Measurements from ENCODE around the gene CHST13.

CHST13 gene

GRCh38 chr3:126508564-126508964 lies 15.4 kb upstream of the CHST13 start:
- CTCF ChIA-PET, result no interaction called here
- H3K27me3 Mint-ChIP-seq, result no peaks in the 10 kb centered on the region

GRCh38 chr3:126509597-126510307 lies 14.2 kb upstream of the CHST13 start:
- Mint-ChIP-seq H3K27ac (no peak overlapping the region), H3K36me3 (no peaks in the 10 kb centered on the region), H3K4me3 (no peak overlapping the region), H3K4me1 (no peaks in the 10 kb centered on the region), H3K9me3 (no peaks in the 10 kb centered on the region), H3K27me3 (no peaks in the 10 kb centered on the region)
- no peak for DNase-seq
- CTCF ChIA-PET, result interaction anchor here (1.1 to 1.2 kb wide), 2 partner anchors 9 to 22 kb away, joined by 3 read pairs; no protein-coding TSS in a partner anchor

More at GRCh38 chr3:126508564-126508964, 15.4 kb upstream of the CHST13 start:
- H3K27ac Mint-ChIP-seq, result no peak overlapping the region
- no peaks in the 10 kb centered on the region for H3K4me1 Mint-ChIP-seq
- no peak overlapping the region for H3K4me3 Mint-ChIP-seq
- H3K36me3 Mint-ChIP-seq, result no peaks in the 10 kb centered on the region
- no peak for DNase-seq
- H3K9me3 Mint-ChIP-seq, result no peaks in the 10 kb centered on the region

- no peaks in the 10 kb centered on the region for H3K9me3 Mint-ChIP-seq
- no peaks in the 10 kb centered on the region for H3K27me3 Mint-ChIP-seq
- H3K4me1 Mint-ChIP-seq, result no peaks in the 10 kb centered on the region
- no peaks in the 10 kb centered on the region for H3K36me3 Mint-ChIP-seq
- H3K27ac Mint-ChIP-seq, result no peak overlapping the region
- no peak for DNase-seq
- CTCF ChIA-PET, result interaction anchor here (1.1 to 1.3 kb wide), 3 partner anchors 9 to 23 kb away, joined by 3 to 4 read pairs (median 3); partner anchors contain the start of gene CHST13
- no peak overlapping the region for H3K4me3 Mint-ChIP-seq
Observed at GRCh38 chr3:126510308-126510910, 13.5 kb upstream of the CHST13 start.

GRCh38 chr3:126511291-126511690 lies 12.7 kb upstream of the CHST13 start:
- Mint-ChIP-seq H3K9me3 (no peaks in the 10 kb centered on the region), H3K27me3 (no peaks in the 10 kb centered on the region), H3K27ac (no peak overlapping the region), H3K36me3 (no peaks in the 10 kb centered on the region), H3K4me3 (no peak overlapping the region), H3K4me1 (no peaks in the 10 kb centered on the region)
- CTCF ChIA-PET, result interaction anchor here (1.3 kb wide), 1 partner anchor 12 kb away, joined by 4 read pairs; the partner anchor contains the start of gene CHST13
- no peak for DNase-seq

- Mint-ChIP-seq H3K27me3 (no peaks in the 10 kb centered on the region), H3K36me3 (no peaks in the 10 kb centered on the region), H3K9me3 (no peaks in the 10 kb centered on the region), H3K4me1 (no peaks in the 10 kb centered on the region), H3K27ac (no peak overlapping the region), H3K4me3 (no peak overlapping the region)
- CTCF ChIA-PET, result no interaction called here
- DNase-seq, result no peak
Observed at GRCh38 chr3:126512026-126512425, 11.9 kb upstream of the CHST13 start.

GRCh38 chr3:126512916-126513650 lies 10.9 kb upstream of the CHST13 start:
- Mint-ChIP-seq H3K4me3 (no peak overlapping the region), H3K9me3 (no peaks in the 10 kb centered on the region), H3K27ac (no peak overlapping the region), H3K27me3 (no peaks in the 10 kb centered on the region), H3K4me1 (no peaks in the 10 kb centered on the region), H3K36me3 (no peaks in the 10 kb centered on the region)
- DNase-seq, result no peak
- CTCF ChIA-PET, result interaction anchor here (1.3 kb wide), 1 partner anchor 10 kb away, joined by 3 read pairs; the partner anchor contains the start of gene CHST13

- no peak for DNase-seq
- Mint-ChIP-seq H3K9me3 (no peaks in the 10 kb centered on the region), H3K4me3 (no peak overlapping the region), H3K27ac (no peak overlapping the region), H3K27me3 (peaks cover 9% of the 10 kb centered on the region), H3K4me1 (no peaks in the 10 kb centered on the region), H3K36me3 (no peaks in the 10 kb centered on the region)
- CTCF ChIA-PET, result interaction anchor here (1.3 kb wide), 1 partner anchor 9 kb away, joined by 3 read pairs; the partner anchor contains the start of gene CHST13
Observed at GRCh38 chr3:126514161-126514560, 9.8 kb upstream of the CHST13 start.

- H3K36me3 Mint-ChIP-seq, result no peaks in the 10 kb centered on the region
- CTCF ChIA-PET, result no interaction called here
Observed at GRCh38 chr3:126515066-126515706, 8.8 kb upstream of the CHST13 start.

GRCh38 chr3:126516152-126516935 lies 7.6 kb upstream of the CHST13 start:
- Mint-ChIP-seq H3K9me3 (no peaks in the 10 kb centered on the region), H3K27ac (no peak overlapping the region), H3K27me3 (peaks cover 22% of the 10 kb centered on the region), H3K36me3 (no peaks in the 10 kb centered on the region), H3K4me1 (no peaks in the 10 kb centered on the region), H3K4me3 (no peak overlapping the region)
- CTCF ChIA-PET, result interaction anchor here (0.5 kb wide), 1 partner anchor 23 kb away, joined by 3 read pairs; no protein-coding TSS in a partner anchor
- no peak for DNase-seq

More at GRCh38 chr3:126515066-126515706, 8.8 kb upstream of the CHST13 start:
- no peak overlapping the region for H3K4me3 Mint-ChIP-seq
- H3K27ac Mint-ChIP-seq, result no peak overlapping the region
- no peaks in the 10 kb centered on the region for H3K4me1 Mint-ChIP-seq
- peaks cover 18% of the 10 kb centered on the region for H3K27me3 Mint-ChIP-seq
- H3K9me3 Mint-ChIP-seq, result no peaks in the 10 kb centered on the region
- no peak for DNase-seq

GRCh38 chr3:126516936-126517290 lies 7.0 kb upstream of the CHST13 start:
- CTCF ChIA-PET, result interaction anchor here (0.5 kb wide), 1 partner anchor 23 kb away, joined by 3 read pairs; no protein-coding TSS in a partner anchor
- Mint-ChIP-seq H3K4me3 (no peak overlapping the region), H3K9me3 (no peaks in the 10 kb centered on the region), H3K4me1 (no peaks in the 10 kb centered on the region), H3K27me3 (peaks cover 25% of the 10 kb centered on the region), H3K27ac (no peak overlapping the region), H3K36me3 (no peaks in the 10 kb centered on the region)
- no peak for DNase-seq

- Mint-ChIP-seq H3K36me3 (no peaks in the 10 kb centered on the region), H3K9me3 (no peaks in the 10 kb centered on the region), H3K27me3 (peaks cover 30% of the 10 kb centered on the region), H3K4me1 (no peaks in the 10 kb centered on the region), H3K27ac (no peak within 1 kb of the TSS), H3K4me3 (no peak within 1 kb of the TSS)
- DNase-seq, result no peak
- CTCF ChIA-PET, result no interaction called here
Observed at GRCh38 chr3:126517291-126517951, 6.5 kb upstream of the CHST13 start, which contains the start of gene UROC1. Gene UROC1, minus strand, starts transcription at chr3:126517773. Its CDS starts 54 bp downstream, at chr3:126517719.

GRCh38 chr3:126517986-126518778 lies 5.8 kb upstream of the CHST13 start:
- no peaks in the 10 kb centered on the region for H3K36me3 Mint-ChIP-seq
- H3K4me1 Mint-ChIP-seq, result no peaks in the 10 kb centered on the region
- no peak overlapping the region for H3K4me3 Mint-ChIP-seq
- H3K27ac Mint-ChIP-seq, result no peak overlapping the region
- no peaks in the 10 kb centered on the region for H3K9me3 Mint-ChIP-seq
- peaks cover 36% of the 10 kb centered on the region for H3K27me3 Mint-ChIP-seq
- CTCF ChIA-PET, result interaction anchor here (0.7 to 1.0 kb wide), 3 partner anchors 8 to 42 kb away, joined by 3 read pairs; partner anchors contain the start of gene ZXDC
- no peak for DNase-seq
